ENCODE measurements around the gene HSD11B1. TPM values are rescaled to one million over a fixed set of nuclear protein-coding genes. Genes with fewer than 3 reads are reported as not detected.

HSD11B1 gene
- total and polyA plus RNA-seq, 2 donors = 0.14 to 0.55 TPM

- 94% methylated on average over 2 of the region's 2 CpGs for WGBS
- Histone ChIP-seq H3K4me1 (ENCODE audit: control insufficient read depth in 2 of 2, insufficient read depth in 2 of 2, low read length in 2 of 2) (no peaks in the 10 kb centered on the region), H3K27me3 (ENCODE audit: control insufficient read depth in 2 of 2, insufficient read depth in 1 of 2, low read length in 1 of 2) (no peaks in the 10 kb centered on the region), H3K36me3 (ENCODE audit: control insufficient read depth in 2 of 2, insufficient read depth in 2 of 2, low read length in 1 of 2) (peaks cover 62 to 93% of the 10 kb centered on the region in 2 donors), H3K4me3 (ENCODE audit: low read length in 2 of 2) (no peak overlapping the region), H3K9me3 (ENCODE audit: control insufficient read depth in 2 of 2, insufficient read depth in 1 of 2, low read length in 1 of 2) (no peaks in the 10 kb centered on the region), H3K27ac (ENCODE audit: low read depth in 1 of 2, low read length in 1 of 2) (no peak overlapping the region)
- no peak for DNase-seq (ENCODE audit: low read depth in 6 of 9, low spot score in 9 of 9)
These were observed 72.9 kb downstream of the HSD11B1 start for GRCh38 chr1:209777587-209777986.

GRCh38 chr1:209778102-209778501, 73.5 kb downstream of the HSD11B1 start:
- Histone ChIP-seq H3K4me3 (ENCODE audit: low read length in 2 of 2) (no peak overlapping the region), H3K36me3 (ENCODE audit: control insufficient read depth in 2 of 2, insufficient read depth in 2 of 2, low read length in 1 of 2) (peaks cover 59 to 91% of the 10 kb centered on the region in 2 donors), H3K4me1 (ENCODE audit: control insufficient read depth in 2 of 2, insufficient read depth in 2 of 2, low read length in 2 of 2) (peaks cover under 1% of the 10 kb centered on the region in 2 donors), H3K9me3 (ENCODE audit: control insufficient read depth in 2 of 2, insufficient read depth in 1 of 2, low read length in 1 of 2) (no peaks in the 10 kb centered on the region), H3K27ac (ENCODE audit: low read depth in 1 of 2, low read length in 1 of 2) (no peak overlapping the region), H3K27me3 (ENCODE audit: control insufficient read depth in 2 of 2, insufficient read depth in 1 of 2, low read length in 1 of 2) (no peaks in the 10 kb centered on the region)
- no peak for DNase-seq (ENCODE audit: low read depth in 6 of 9, low spot score in 9 of 9)
- WGBS = 98% methylated on average over 1 of the region's 1 CpG

- no peaks in the 10 kb centered on the region for H3K27me3 ChIP-seq (ENCODE audit: control insufficient read depth in 2 of 2, insufficient read depth in 1 of 2, low read length in 1 of 2)
- H3K4me3 ChIP-seq (ENCODE audit: low read length in 2 of 2) = no peak overlapping the region
- H3K4me1 ChIP-seq (ENCODE audit: control insufficient read depth in 2 of 2, insufficient read depth in 2 of 2, low read length in 2 of 2) = peaks cover 10 to 16% of the 10 kb centered on the region in 2 donors
- peaks cover 40 to 73% of the 10 kb centered on the region in 2 donors for H3K36me3 ChIP-seq (ENCODE audit: control insufficient read depth in 2 of 2, insufficient read depth in 2 of 2, low read length in 1 of 2)
- no peak overlapping the region for H3K27ac ChIP-seq (ENCODE audit: low read depth in 1 of 2, low read length in 1 of 2)
- 96% methylated on average over 4 of the region's 4 CpGs for WGBS
- H3K9me3 ChIP-seq (ENCODE audit: control insufficient read depth in 2 of 2, insufficient read depth in 1 of 2, low read length in 1 of 2) = no peaks in the 10 kb centered on the region
- DNase-seq (ENCODE audit: low read depth in 6 of 9, low spot score in 9 of 9) = no peak
These were observed 75.6 kb downstream of the HSD11B1 start for GRCh38 chr1:209780268-209780667.

- no peak for DNase-seq (ENCODE audit: low read depth in 6 of 9, low spot score in 9 of 9)
- 89% methylated on average over 6 of the region's 6 CpGs for WGBS
These were observed 78.7 kb downstream of the HSD11B1 start for GRCh38 chr1:209783386-209783785.

More at GRCh38 chr1:209783386-209783785, 78.7 kb downstream of the HSD11B1 start:
- no peak overlapping the region for H3K4me3 ChIP-seq (ENCODE audit: low read length in 2 of 2)
- H3K4me1 ChIP-seq (ENCODE audit: control insufficient read depth in 2 of 2, insufficient read depth in 2 of 2, low read length in 2 of 2) = peaks cover 10 to 16% of the 10 kb centered on the region in 2 donors
- peaks cover 5 to 8% of the 10 kb centered on the region in 2 donors for H3K27me3 ChIP-seq (ENCODE audit: control insufficient read depth in 2 of 2, insufficient read depth in 1 of 2, low read length in 1 of 2)
- H3K9me3 ChIP-seq (ENCODE audit: control insufficient read depth in 2 of 2, insufficient read depth in 1 of 2, low read length in 1 of 2) = peaks cover 0 to 1% of the 10 kb centered on the region in 2 donors
- no peak overlapping the region for H3K27ac ChIP-seq (ENCODE audit: low read depth in 1 of 2, low read length in 1 of 2)
- H3K36me3 ChIP-seq (ENCODE audit: control insufficient read depth in 2 of 2, insufficient read depth in 2 of 2, low read length in 1 of 2) = peaks cover 12 to 42% of the 10 kb centered on the region in 2 donors

Other genes with a start within 250 kb of the HSD11B1 start
- gene CAMK1G, start 121.1 kb upstream of the HSD11B1 start, total RNA-seq = 0.14 TPM
- gene CAMK1G, start 121.1 kb upstream of the HSD11B1 start, polyA plus RNA-seq = 0.27 TPM
- gene LAMB3, start 52.4 kb upstream of the HSD11B1 start, total RNA-seq = 13.9 TPM
- gene LAMB3, start 52.4 kb upstream of the HSD11B1 start, polyA plus RNA-seq = 10.5 TPM
- 2.8 TPM for gene G0S2, start 29.4 kb upstream of the HSD11B1 start, total RNA-seq
- 23.5 TPM for gene G0S2, start 29.4 kb upstream of the HSD11B1 start, polyA plus RNA-seq
- 241 TPM for gene TRAF3IP3, start 51.2 kb downstream of the HSD11B1 start, total RNA-seq
- 142 TPM for gene TRAF3IP3, start 51.2 kb downstream of the HSD11B1 start, polyA plus RNA-seq
- gene C1orf74, start 79.7 kb downstream of the HSD11B1 start, total RNA-seq = 3.0 TPM
- 2.8 TPM for gene C1orf74, start 79.7 kb downstream of the HSD11B1 start, polyA plus RNA-seq
- gene IRF6, start 101.3 kb downstream of the HSD11B1 start, total RNA-seq = 22.8 TPM
- gene IRF6, start 101.3 kb downstream of the HSD11B1 start, polyA plus RNA-seq = 39.9 TPM
- gene UTP25, start 123.1 kb downstream of the HSD11B1 start, total RNA-seq = 6.2 TPM
- gene UTP25, start 123.1 kb downstream of the HSD11B1 start, polyA plus RNA-seq = 2.9 TPM
- 0.05 TPM for gene SYT14, start 233.4 kb downstream of the HSD11B1 start, total RNA-seq
- gene SYT14, start 233.4 kb downstream of the HSD11B1 start, polyA plus RNA-seq = 0.16 TPM

All from thymus (tissue), 11 donors.